ENCODE measurements around the gene KIAA0930.

DNA sequence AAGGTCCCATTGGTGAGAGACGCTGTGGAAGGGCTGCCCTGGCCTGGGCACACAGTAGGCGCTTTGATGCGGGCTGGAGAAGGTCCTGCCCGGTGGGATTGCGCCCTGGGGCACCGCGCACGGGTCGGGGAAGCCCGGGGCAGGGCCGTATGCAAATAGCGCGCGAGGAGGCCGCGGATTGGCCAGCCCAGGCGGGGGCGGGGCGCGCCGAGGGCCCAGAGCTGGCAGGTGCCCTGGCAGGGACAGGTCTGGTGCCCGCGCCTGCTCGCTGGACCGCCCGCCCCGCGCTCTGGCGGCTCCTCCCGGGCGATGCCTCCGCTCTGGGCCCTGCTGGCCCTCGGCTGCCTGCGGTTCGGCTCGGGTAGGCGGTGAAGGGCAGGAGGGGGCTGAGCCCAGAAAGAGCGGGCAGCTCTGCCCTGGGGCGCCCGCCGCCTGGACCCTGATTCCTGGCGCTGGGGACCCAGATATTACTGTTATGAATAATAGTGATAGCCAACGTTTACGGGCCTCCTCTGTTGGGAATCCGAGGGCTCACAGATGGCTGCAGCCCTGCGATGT lies 44.1 kb upstream of the KIAA0930 start, which contains the start of gene UPK3A:
- TF ChIP-seq, protein P1, sequence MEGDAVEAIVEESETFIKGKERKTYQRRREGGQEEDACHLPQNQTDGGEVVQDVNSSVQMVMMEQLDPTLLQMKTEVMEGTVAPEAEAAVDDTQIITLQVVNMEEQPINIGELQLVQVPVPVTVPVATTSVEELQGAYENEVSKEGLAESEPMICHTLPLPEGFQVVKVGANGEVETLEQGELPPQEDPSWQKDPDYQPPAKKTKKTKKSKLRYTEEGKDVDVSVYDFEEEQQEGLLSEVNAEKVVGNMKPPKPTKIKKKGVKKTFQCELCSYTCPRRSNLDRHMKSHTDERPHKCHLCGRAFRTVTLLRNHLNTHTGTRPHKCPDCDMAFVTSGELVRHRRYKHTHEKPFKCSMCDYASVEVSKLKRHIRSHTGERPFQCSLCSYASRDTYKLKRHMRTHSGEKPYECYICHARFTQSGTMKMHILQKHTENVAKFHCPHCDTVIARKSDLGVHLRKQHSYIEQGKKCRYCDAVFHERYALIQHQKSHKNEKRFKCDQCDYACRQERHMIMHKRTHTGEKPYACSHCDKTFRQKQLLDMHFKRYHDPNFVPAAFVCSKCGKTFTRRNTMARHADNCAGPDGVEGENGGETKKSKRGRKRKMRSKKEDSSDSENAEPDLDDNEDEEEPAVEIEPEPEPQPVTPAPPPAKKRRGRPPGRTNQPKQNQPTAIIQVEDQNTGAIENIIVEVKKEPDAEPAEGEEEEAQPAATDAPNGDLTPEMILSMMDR (IDR thresholded peaks at IDR 0.05 in 8 of 11, conservative IDR thresholded peaks at IDR 0.05 in 3 of 11) = no peak
- peak in 2 of 3 donors; percentile 23 to 38 for TF ChIP-seq POLR2AphosphoS5 (IDR thresholded peaks at IDR 0.05)

Data from spleen (tissue), 7 donors.